Aorta (tissue), 5 donors: ENCODE data around the gene CENPC. TPM values are rescaled to one million over a fixed set of nuclear protein-coding genes. Genes with fewer than 3 reads are reported as not detected.

Experiments
- ATAC-seq: fragments of 200-7000 bp; cut with Tn5 transposase; one replicate; pipeline ENCODE4 v1.9.1; 2022; ENCODE audit warnings: moderate library complexity; ENCODE audit not compliant: low FRiP score
- DNase-seq, 2 donors: peaks; one replicate each; pipeline ENCODE4 v3.0.0-alpha.2; 2020
- H3K27ac ChIP-seq, 2 donors: one replicate each; pipeline ENCODE4 v1.5.1; 2013; ENCODE audit warnings: low read length in 2 of 2, mild to moderate bottlenecking in 2 of 2, moderate library complexity in 2 of 2, control low read depth in 1 of 2, inconsistent platforms in 1 of 2, low read depth in 1 of 2
- H3K27me3 ChIP-seq, 2 donors: one replicate each; pipeline ENCODE4 v1.6.1; 2013; ENCODE audit warnings: control low read depth in 1 of 2, low read length in 1 of 2, mild to moderate bottlenecking in 1 of 2, moderate library complexity in 1 of 2; ENCODE audit not compliant: insufficient read depth in 2 of 2, control insufficient read depth in 1 of 2
- H3K36me3 ChIP-seq, 2 donors: one replicate each; pipeline ENCODE4 v1.6.1; 2013; ENCODE audit warnings: control low read depth in 1 of 2, low read length in 1 of 2, mild to moderate bottlenecking in 1 of 2; ENCODE audit not compliant: insufficient read depth in 2 of 2, control insufficient read depth in 1 of 2
- H3K4me1 ChIP-seq, 2 donors: one replicate each; pipeline ENCODE4 v1.6.1; 2013; ENCODE audit warnings: low read length in 2 of 2, control low read depth in 1 of 2, mild to moderate bottlenecking in 1 of 2, moderate library complexity in 1 of 2; ENCODE audit not compliant: insufficient read depth in 2 of 2, control insufficient read depth in 1 of 2
- H3K4me3 ChIP-seq, 2 donors: one replicate each; pipeline ENCODE4 v1.5.1; 2013; ENCODE audit warnings: low read length in 2 of 2, control low read depth in 1 of 2, mild to moderate bottlenecking in 1 of 2
- H3K9me3 ChIP-seq: one replicate; pipeline ENCODE4 v1.6.1; 2013; ENCODE audit warnings: mild to moderate bottlenecking, low read length; ENCODE audit not compliant: control insufficient read depth
- WGBS, 2 donors: extraction: QIAGEN DNeasy Blood & Tissue Kit; methylation state at CpG; one replicate each; pipeline ENCODE4 v1.1.7; 2013; 5-methylcytosine and 5-hydroxymethylcytosine counted together
- intact Hi-C, 2 donors: fragments of 100-400 bp; cut with DNase I; formaldehyde crosslinking; loops; one replicate each; pipeline versions ENCODE4 v1.14.2 to v1.15.0; 2022
- polyA plus RNA-seq, 2 donors: library from polyadenylated mRNA; stranded (reverse); fragments of 200-250 nt; gene quantifications; one replicate each; pipeline ENCODE4 v1.2.3, GENCODE V29; 2013
- total RNA-seq, 2 donors: library from RNA; stranded (reverse); fragmentation: NEBNext Ultra II Directional; extraction: Animal tissue kit (Norgen Biotek cat#: 25700); gene quantifications; one replicate each; pipeline ENCODE4 v1.2.1, GENCODE V29; 2021
- donor health status: healthy with polysubstance abuse.
- donor health status: Bipolar disorder and iron deficiency.
- donor health status: DM: no; HTN: no; CAD: no.
- donor health status: DM: no; HTN: no; CAD: no.
- donor health status: DM: yes; HTN: yes; CAD: no.

Gene CENPC
- total and polyA plus RNA-seq, 4 donors, result 3.0 to 41.6 (median 16.0) TPM

GRCh38 chr4:67576059-67576466 is 30.8 kb upstream of the CENPC start:
- Histone ChIP-seq H3K4me3 (no peak overlapping the region), H3K27ac (no peak overlapping the region), H3K9me3 (no peaks in the 10 kb centered on the region), H3K4me1 (no peaks in the 10 kb centered on the region), H3K27me3 (no peaks in the 10 kb centered on the region), H3K36me3 (no peaks in the 10 kb centered on the region)
- DNase-seq, result no peak
- 80 to 82% methylated on average over 4 of the region's 4 CpGs for WGBS, 2 donors
- intact Hi-C loops, result no loop called here
- no peak for ATAC-seq

GRCh38 chr4:67575232-67576058 is 30.1 kb upstream of the CENPC start:
- 71 to 78% methylated on average over 13 of the region's 13 CpGs for WGBS, 2 donors
- Histone ChIP-seq H3K4me1 (no peaks in the 10 kb centered on the region), H3K27ac (no peak overlapping the region), H3K27me3 (no peaks in the 10 kb centered on the region), H3K9me3 (no peaks in the 10 kb centered on the region), H3K36me3 (no peaks in the 10 kb centered on the region), H3K4me3 (no peak overlapping the region)
- no peak for ATAC-seq
- intact Hi-C loops, result no loop called here
- no peak for DNase-seq

- no peaks in the 10 kb centered on the region for H3K9me3 ChIP-seq
- no peaks in the 10 kb centered on the region for H3K4me1 ChIP-seq
- no peak overlapping the region for H3K4me3 ChIP-seq
- H3K27ac ChIP-seq, result no peak overlapping the region
- ATAC-seq (no peak), DNase-seq (no peak)
- H3K36me3 ChIP-seq, result no peaks in the 10 kb centered on the region
- H3K27me3 ChIP-seq, result no peaks in the 10 kb centered on the region
- intact Hi-C loops, result no loop called here
These were observed 27.9 kb upstream of the CENPC start for GRCh38 chr4:67573193-67573592.

GRCh38 chr4:67571975-67572374 is 26.7 kb upstream of the CENPC start:
- DNase-seq, result no peak
- WGBS, 2 donors, result 35 to 37% methylated on average over 1 of the region's 1 CpG
- H3K27me3 ChIP-seq, result no peaks in the 10 kb centered on the region
- H3K9me3 ChIP-seq, result no peaks in the 10 kb centered on the region
- H3K36me3 ChIP-seq, result no peaks in the 10 kb centered on the region
- no peak for ATAC-seq
- H3K27ac ChIP-seq, result no peak overlapping the region
- no peak overlapping the region for H3K4me3 ChIP-seq
- H3K4me1 ChIP-seq, result no peaks in the 10 kb centered on the region
- intact Hi-C loops, result no loop called here

GRCh38 chr4:67570537-67570936 is 25.2 kb upstream of the CENPC start:
- no peak for ATAC-seq
- 92 to 95% methylated on average over 1 of the region's 1 CpG for WGBS, 2 donors
- no peaks in the 10 kb centered on the region for H3K9me3 ChIP-seq
- H3K4me3 ChIP-seq, result no peak overlapping the region
- no peak for DNase-seq
- no peaks in the 10 kb centered on the region for H3K36me3 ChIP-seq
- intact Hi-C loops, result no loop called here
- no peak overlapping the region for H3K27ac ChIP-seq
- no peaks in the 10 kb centered on the region for H3K27me3 ChIP-seq
- H3K4me1 ChIP-seq, result no peaks in the 10 kb centered on the region

GRCh38 chr4:67568820-67569219 is 23.5 kb upstream of the CENPC start:
- ATAC-seq (no peak), DNase-seq (no peak)
- Histone ChIP-seq H3K36me3 (no peaks in the 10 kb centered on the region), H3K4me1 (no peaks in the 10 kb centered on the region), H3K9me3 (no peaks in the 10 kb centered on the region), H3K27me3 (no peaks in the 10 kb centered on the region), H3K4me3 (no peak overlapping the region), H3K27ac (no peak overlapping the region)
- WGBS, 2 donors, result 94 to 95% methylated on average over 2 of the region's 2 CpGs
- intact Hi-C loops, result no loop called here

- WGBS, 2 donors, result 92 to 93% methylated on average over 3 of the region's 3 CpGs
- DNase-seq, result no peak
- no peak overlapping the region for H3K27ac ChIP-seq
- no peaks in the 10 kb centered on the region for H3K27me3 ChIP-seq
- H3K36me3 ChIP-seq, result no peaks in the 10 kb centered on the region
- intact Hi-C loops, result no loop called here
- H3K9me3 ChIP-seq, result no peaks in the 10 kb centered on the region
- ATAC-seq, result no peak
- no peaks in the 10 kb centered on the region for H3K4me1 ChIP-seq
- H3K4me3 ChIP-seq, result no peak overlapping the region
These were observed 21.0 kb upstream of the CENPC start for GRCh38 chr4:67566335-67566734.

DNA sequence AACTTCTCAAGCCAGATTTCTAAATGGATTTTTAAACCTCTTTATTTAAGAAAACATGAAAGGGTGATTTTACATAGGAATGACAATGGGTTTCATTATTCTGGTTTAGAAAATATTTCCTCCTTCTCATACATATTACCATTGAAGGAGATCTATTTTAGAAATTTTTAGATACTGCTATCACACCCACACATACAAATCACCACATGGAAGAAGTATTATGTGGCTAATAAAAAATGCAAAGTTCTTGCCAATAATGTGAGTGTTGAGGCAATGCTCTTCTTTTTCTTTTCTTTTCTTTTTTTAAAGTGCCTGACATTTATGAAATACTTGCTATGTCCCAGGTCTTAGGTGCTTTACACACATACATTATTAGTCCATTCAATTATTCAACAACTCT is 20.0 kb upstream of the CENPC start:
- ATAC-seq (no peak), DNase-seq (no peak)
- no peaks in the 10 kb centered on the region for H3K4me1 ChIP-seq
- no peaks in the 10 kb centered on the region for H3K36me3 ChIP-seq
- no peak overlapping the region for H3K27ac ChIP-seq
- H3K27me3 ChIP-seq, result no peaks in the 10 kb centered on the region
- intact Hi-C loops, result no loop called here
- no peaks in the 10 kb centered on the region for H3K9me3 ChIP-seq
- no peak overlapping the region for H3K4me3 ChIP-seq

GRCh38 chr4:67558493-67558892 is 13.2 kb upstream of the CENPC start, which contains the start of gene STAP1:
STAP1 (plus strand) TSS chr4:67558727; CDS start chr4:67558810, 83 bp downstream.
- intact Hi-C loops, result no loop called here
- 87 to 89% methylated on average over 4 of the region's 4 CpGs for WGBS, 2 donors
- H3K27ac ChIP-seq, result no peak within 1 kb of the TSS
- H3K36me3 ChIP-seq, result no peaks in the 10 kb centered on the region
- no peaks in the 10 kb centered on the region for H3K9me3 ChIP-seq
- H3K27me3 ChIP-seq, result no peaks in the 10 kb centered on the region
- H3K4me3 ChIP-seq, result no peak within 1 kb of the TSS
- DNase-seq (no peak), ATAC-seq (no peak)
- H3K4me1 ChIP-seq, result no peaks in the 10 kb centered on the region
